ENCODE results near the gene FOCAD. TPM values are rescaled to one million over a fixed set of nuclear protein-coding genes. Genes with fewer than 3 reads are reported as not detected.

FOCAD gene
- total RNA-seq, 1 experiment from 2014 or later: 43.3 TPM

GRCh38 chr9:20732118-20732517 lies 48.1 kb downstream of the FOCAD start:
- DNase-seq: no peak

More at GRCh38 chr9:20732118-20732517, 48.1 kb downstream of the FOCAD start:
- H3K27ac ChIP-seq (ENCODE audit: insufficient read length, low read depth, low read length): no peak overlapping the region
- no peak for TF ChIP-seq CTCF (conservative IDR thresholded peaks at IDR 0.05)
- no peak overlapping the region for H3K4me2 ChIP-seq (ENCODE audit: insufficient read depth, insufficient read length, low read length)
- H2AK5ac ChIP-seq (ENCODE audit: insufficient read length, low read length): no peak overlapping the region
- no peaks in the 10 kb centered on the region for H3K23me2 ChIP-seq (ENCODE audit: insufficient read length, low read depth, low read length, poor library complexity, severe bottlenecking)
- H3K79me2 ChIP-seq (ENCODE audit: insufficient read depth, low read length): no peaks in the 10 kb centered on the region; the same call in 1 of the 2 replicates
- no peak overlapping the region for H3K4ac ChIP-seq (ENCODE audit: low read depth, low read length)
- no peak overlapping the region for H3K4me3 Mint-ChIP-seq
- no peak overlapping the region for H3T11ph ChIP-seq (ENCODE audit: low read length)
- H2BK120ac ChIP-seq (ENCODE audit: low read depth, low read length, poor library complexity, severe bottlenecking): no peak overlapping the region
- no peaks in the 10 kb centered on the region for H3K4me1 Mint-ChIP-seq
- H3K27me3 Mint-ChIP-seq (ENCODE audit: low read depth): no peaks in the 10 kb centered on the region
- H4K8ac ChIP-seq (replicated peaks; ENCODE audit: insufficient read length, low read depth, low read length): no peak overlapping the region
- H3K14ac ChIP-seq (ENCODE audit: insufficient read depth, low read length): no peak overlapping the region
- no peaks in the 10 kb centered on the region for H4K20me1 ChIP-seq (ENCODE audit: control insufficient read depth, insufficient read depth, insufficient read length)
- no peak overlapping the region for H2BK12ac ChIP-seq (ENCODE audit: insufficient read length, low read depth, low read length)
- no peak overlapping the region for H3K23ac ChIP-seq (ENCODE audit: insufficient read length, low read depth, low read length)
- peaks cover 0 to 2% (median 0%) of the 10 kb centered on the region in 3 experiments; a peak in 1 of 7 replicates for H3K36me3 Mint-ChIP-seq (ENCODE audit: insufficient read depth in 1 of 3, low read depth in 3 of 3)
- H3K4me1 ChIP-seq (ENCODE audit: insufficient read depth, low read length): no peaks in the 10 kb centered on the region; the same call in 1 of the 2 replicates
- H2BK5ac ChIP-seq (ENCODE audit: insufficient read length, low read length): no peak overlapping the region
- no peak overlapping the region for H4K91ac ChIP-seq (ENCODE audit: insufficient read length, low read depth, low read length)
- no peaks in the 10 kb centered on the region for H3K27me3 ChIP-seq (ENCODE audit: insufficient read depth, low read length)
- H3K27ac Mint-ChIP-seq: peak overlapping the region in 2 of 3 experiments; percentile 0 to 38; a peak in 2 of 7 replicates
- no peak overlapping the region for H3K18ac ChIP-seq (ENCODE audit: insufficient read length, low read depth, low read length)
- no peak overlapping the region for H3K56ac ChIP-seq (ENCODE audit: insufficient read length, low read depth, low read length)
- no peaks in the 10 kb centered on the region for H3K9me3 ChIP-seq (ENCODE audit: control insufficient read depth, low read depth, low read length)
- H2AFZ ChIP-seq (ENCODE audit: low read length): no peak overlapping the region
- H2BK15ac ChIP-seq (ENCODE audit: low read depth, low read length): no peak overlapping the region
- no peak overlapping the region for H2BK20ac ChIP-seq (ENCODE audit: low read depth, low read length, poor library complexity, severe bottlenecking)
- H3K9ac ChIP-seq (ENCODE audit: extremely low read depth, insufficient read length, low read length): no peak overlapping the region
- no peaks in the 10 kb centered on the region for H3K79me1 ChIP-seq (ENCODE audit: insufficient read depth, low read depth, low read length, poor library complexity, severe bottlenecking)
- no peak overlapping the region for H4K5ac ChIP-seq (ENCODE audit: insufficient read length, low read depth, low read length)
- H3K9me3 Mint-ChIP-seq: no peaks in the 10 kb centered on the region
- WGBS (ENCODE audit: extremely low coverage, insufficient read length, low lambda C conversion rate): no CpG with 5 or more reads among the region's 4 CpGs
